Retina (tissue), 1 donor: ENCODE results near the gene SEC22C.
A peak's percentile ranks its signal among the peaks of the same experiment; 100 is the strongest.
"Not testable (repeated sequence)": the region's sequence is repeated elsewhere in the genome, so short reads cannot be mapped to it uniquely, and the experiment has no call there.

Source experiments
- DNase-seq: peaks from one replicate; pipeline ENCODE4 v3.0.0-alpha.2; 2016

Gene SEC22C

DNA sequence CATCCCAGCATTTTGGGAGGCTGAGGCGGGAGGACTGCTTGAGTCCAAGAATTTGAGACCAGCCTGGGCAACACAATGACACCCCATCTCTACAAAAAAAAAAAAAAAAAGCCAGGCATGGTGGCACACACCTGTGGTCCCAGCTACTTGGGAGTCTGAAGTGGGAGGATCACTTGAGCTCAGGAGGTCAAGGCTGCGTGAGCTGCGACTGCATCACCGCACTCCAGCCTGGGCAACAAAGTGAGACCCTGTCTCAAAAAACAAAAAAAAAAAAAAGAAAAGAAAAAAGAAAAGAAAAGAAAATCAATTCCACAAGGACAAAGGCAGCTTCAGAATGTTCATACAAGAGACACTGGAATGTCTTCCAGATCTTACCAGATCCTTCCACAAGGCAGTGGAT is 2.4 kb downstream of the SEC22C start:
- DNase-seq = not testable (repeated sequence)

DNA sequence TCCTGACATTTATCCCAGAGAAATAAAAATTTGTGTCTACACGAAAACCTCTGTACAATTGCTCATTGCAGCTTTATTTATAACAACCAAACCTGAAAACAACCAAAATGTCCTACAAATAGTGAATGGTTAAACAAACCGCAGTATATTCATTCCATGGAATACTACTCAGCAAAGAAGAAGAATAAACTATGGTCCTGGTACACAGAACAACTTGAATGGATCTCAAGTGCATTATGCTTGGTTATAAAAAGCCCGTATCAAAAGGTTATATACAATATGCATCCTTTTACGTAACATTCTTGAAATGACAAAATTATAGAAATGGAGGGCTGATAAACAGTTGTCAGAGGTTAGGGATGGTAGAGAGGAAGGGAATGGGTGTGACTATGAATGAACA is 3.7 kb downstream of the SEC22C start:
- DNase-seq = no peak

DNA sequence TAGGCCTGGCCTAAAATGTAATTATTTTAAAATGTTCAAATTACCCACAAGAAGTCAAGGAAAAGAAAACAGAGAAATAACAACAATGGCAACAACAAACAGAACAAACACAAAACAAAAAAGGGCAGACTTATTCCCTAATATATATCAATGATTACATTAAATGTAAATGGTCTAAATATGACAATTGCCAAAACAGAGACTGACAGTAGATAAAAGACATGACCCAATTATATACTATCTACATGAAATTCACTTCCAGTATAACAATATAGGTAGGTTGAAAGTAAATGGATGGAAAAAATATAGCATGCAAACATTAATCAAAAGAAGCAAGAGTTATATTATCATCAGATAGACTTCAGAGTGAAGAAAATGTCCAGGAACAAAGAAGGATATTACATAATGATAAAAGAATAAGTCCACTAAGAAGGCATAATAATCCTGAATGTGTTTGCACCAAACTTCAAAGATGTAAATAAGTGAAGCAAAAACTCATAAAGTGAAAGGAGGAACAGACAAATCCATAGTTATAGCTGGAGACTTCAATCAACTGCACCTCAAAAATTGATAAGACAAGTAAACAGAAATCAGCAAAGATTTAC is 6.5 kb downstream of the SEC22C start:
- DNase-seq = no peak

DNA sequence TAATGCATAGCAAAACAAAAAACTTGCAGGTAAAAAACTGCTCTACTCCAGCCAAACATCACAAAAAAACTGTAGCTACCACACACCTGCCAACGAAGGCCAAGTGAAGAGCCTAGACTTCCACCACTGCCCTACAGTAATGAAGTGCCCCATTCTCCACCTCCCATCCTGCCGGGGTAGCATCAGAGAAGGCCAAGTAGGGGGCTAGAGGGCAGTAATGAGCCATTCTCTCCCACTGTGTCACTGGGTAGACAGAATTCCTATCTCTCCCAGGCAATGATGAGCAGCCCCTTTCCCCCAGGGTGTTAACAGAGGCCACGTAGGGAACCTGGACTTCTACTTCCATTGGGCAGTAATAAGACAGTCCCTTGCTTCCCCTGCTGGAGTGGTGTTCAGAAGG is 9.5 kb downstream of the SEC22C start:
- no peak for DNase-seq

DNA sequence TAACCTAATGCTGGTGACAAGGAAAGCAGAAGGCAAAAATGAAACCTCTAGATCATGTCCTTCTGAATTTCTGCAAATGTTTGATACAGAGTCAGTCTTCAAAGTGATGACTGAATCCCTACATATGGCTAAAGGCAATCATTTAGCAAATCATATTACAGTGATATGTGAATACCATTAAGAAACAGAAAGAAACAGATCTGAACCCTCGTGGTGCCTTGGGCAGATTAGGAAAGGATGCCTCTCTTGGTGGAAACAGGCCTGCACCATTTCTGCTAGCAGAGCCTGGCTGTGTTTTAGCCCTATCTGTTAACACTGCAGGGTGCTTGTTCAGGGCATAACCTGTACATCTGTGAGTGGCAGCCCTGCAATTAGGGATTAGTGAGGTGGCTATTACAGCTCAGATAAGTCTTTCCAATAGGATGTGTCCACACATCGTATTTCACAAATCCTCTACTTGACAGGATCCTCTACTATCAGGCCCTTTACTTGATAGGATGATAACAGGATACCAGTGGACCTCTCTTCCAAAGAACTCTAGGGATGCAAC is 12.1 kb downstream of the SEC22C start:
- no peak for DNase-seq

DNA sequence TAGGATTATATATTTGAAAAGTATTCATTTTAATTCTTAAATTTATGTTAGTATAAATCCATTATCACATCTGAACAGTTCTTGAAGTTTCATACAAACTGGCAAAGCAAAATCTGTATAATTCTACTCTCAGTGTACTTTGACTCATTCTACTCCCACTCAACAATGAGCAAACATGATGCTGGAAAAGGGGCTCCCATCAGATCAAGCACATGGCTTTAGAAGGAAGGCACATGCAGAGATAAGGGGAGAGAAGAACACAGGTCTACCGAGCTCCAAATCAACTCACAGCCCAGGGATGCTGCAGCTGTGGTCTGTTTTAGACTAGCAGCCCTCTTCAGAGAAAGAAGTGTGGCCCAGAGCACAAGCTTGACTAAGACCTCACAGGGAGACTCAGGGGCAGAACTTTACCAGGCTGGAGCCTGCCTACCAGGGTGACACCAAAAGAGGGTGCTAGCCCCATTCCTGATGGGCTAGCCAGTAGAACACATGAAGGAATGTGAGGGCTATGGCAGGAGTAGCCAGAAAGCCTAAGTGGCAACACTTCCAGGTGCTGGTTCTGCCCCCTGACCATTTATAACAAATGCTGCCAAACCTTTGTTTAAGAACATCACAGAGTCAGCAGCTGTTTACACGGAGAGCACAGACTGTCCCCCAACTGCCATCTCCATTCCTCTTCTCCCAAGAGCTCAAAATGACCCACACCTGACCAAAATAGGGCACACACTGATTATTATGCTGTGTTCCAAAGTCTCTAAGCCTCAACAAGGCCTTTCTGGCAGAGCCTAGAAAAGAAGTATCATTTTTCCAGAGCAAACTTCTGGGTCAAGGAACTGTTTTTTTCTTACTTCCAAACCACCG is 19.5 kb downstream of the SEC22C start:
- no peak for DNase-seq

DNA sequence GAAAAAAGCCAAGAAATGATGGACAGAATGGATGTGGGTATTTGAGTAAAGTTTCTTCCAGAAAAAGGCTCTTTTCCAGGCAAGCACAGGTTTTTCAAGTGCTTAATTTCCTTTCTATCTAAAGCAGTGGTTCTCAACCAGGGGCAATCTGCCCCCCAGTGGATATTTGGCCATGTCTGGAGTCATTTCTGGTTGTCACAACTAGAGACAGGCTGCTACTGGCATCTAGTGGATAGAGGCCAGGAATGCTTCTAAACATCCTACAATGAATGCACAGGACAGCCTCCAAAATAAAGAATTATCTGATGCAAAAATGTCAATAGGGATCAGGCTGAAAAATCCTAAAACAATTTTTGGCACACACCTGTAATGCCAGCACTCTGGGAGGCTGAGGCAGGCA is 23.9 kb downstream of the SEC22C start:
- DNase-seq = no peak

GRCh38 chr3:42556817-42557216 is 24.9 kb downstream of the SEC22C start:
- DNase-seq = not testable (repeated sequence)

GRCh38 chr3:42556089-42556632 is 25.6 kb downstream of the SEC22C start:
- DNase-seq = no peak

- no peak for DNase-seq
Measured at GRCh38 chr3:42552830-42553229, 28.9 kb downstream of the SEC22C start.

DNA sequence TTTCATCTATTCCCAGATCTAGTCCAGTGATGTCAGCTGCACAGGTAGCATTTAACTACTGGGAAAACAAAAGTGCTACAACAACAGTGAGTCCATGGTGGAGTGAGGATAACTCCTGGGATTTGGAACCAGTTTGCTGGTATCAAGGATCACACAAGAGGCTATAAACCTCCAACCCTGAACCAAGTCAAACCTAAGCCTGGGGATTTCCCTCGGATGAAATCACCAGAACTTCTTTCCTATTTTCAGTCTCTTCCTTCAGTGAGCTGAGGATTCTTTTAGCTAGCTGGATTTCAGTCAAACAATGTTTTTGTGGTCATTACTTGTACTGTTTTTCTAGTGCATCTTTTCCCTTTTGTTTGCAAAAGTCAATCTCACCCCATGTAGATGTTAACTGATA is 31.5 kb downstream of the SEC22C start:
- no peak for DNase-seq

DNA sequence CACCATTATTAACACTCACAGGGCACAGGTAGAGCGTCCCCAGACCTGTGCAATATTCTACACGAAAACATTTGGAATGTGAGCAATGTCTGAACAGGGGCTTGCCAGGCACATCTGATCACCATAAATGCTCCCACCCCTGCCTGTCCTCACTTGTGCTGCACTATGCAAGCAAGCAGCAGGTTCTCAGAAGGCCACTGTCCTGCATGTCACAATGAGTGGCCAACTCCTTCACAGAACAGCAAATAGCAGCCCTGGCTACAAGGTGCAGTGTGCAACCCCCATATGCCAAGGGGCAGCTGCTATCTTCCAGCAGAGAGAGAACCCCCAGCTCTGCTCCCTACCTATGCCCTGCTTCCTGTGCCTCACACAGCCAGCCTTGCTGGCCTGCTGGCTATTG is 32.6 kb downstream of the SEC22C start:
- DNase-seq = no peak

DNA sequence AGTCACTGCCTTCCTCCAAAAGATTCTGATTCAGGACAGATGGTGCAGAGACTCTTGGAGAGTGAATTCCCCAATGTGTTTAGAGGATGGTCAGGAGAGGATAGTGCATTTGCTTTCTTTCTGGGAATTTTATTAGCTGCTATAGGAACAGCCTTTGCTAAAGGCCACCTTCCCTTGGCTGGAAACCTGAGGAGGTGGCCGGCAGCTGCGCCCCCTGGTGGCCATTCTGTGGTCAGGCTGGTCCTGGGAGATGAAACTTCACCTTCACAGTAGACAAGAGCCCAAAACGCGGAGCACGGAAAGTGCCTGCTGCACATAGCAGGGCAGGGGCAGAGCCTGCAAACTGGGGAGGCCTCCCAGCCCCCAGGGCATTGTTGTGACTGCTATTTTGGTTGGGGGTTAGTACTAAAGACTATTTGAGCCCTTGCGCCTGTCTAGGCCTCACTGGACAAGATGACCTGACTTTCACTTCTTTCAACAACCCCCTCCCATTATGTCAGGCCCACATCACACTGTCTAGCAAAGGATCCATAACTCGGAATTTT is 34.3 kb downstream of the SEC22C start:
- peak; percentile 72 for DNase-seq

GRCh38 chr3:42546691-42547213 is 35.0 kb downstream of the SEC22C start:
- DNase-seq = no peak

GRCh38 chr3:42545284-42545900 is 36.4 kb downstream of the SEC22C start:
- no peak for DNase-seq

GRCh38 chr3:42544492-42545283 is 37.1 kb downstream of the SEC22C start:
- DNase-seq = no peak

GRCh38 chr3:42541079-42541478 is 40.7 kb downstream of the SEC22C start:
- DNase-seq = no peak

DNA sequence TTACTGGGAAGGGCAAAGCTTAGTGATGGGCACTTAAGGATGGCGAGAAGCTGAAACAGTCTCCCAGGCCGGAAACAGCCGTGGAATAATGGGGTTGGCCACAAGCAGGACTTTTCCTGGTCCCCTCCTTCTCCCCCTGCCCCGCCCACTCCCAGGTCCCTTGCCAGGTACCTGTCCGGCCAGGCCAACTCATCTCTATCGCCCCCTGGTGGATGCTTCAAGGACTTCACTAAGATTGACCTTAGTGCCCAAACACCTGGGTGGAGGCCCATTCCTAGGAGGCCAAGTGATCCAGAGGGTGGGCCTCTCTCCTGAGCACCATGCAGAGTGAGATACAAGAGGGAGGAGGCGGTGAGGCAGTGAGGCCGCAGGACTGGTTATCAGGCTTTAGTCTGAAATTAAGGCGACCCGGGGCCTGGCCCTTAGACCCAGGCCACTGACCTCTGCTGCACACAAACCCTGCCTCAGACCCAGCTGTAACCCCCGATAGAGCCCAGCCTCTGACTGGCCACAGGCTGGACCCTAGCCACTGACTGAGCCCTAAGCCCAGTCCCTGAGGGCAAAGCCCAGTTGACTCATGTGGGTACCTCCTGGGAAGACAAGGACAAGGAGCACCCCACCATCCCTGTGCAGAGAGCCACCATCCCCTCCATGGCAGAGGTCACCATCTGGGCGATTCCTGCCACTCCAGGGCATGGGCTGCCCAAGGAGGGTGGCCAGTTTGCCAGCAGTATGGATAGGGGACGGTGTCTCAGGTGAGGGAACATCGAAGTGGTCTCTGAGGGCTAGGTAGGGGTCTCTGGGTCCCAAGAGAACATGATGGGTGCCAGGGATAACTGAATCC is 41.7 kb downstream of the SEC22C start:
- DNase-seq = peak; percentile 32

DNA sequence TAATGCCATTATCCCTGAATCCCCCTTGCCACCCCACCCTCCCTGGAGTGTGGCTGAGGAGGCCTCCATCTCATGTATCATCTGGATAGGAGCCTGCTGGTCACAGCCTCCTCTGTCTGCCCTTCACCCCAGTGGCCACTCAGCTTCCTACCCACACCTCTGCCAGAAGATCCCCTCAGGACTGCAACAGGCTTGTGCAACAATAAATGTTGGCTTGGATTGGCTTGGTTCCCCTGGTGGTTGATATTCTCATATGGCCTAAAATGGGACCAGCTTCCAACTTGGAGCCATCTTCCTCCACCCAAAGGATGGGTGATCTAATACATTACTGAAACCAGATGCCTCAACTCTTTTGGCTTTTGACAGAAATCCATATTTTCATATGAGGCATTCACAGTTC is 44.4 kb downstream of the SEC22C start:
- no peak for DNase-seq

- DNase-seq = no peak
Measured at GRCh38 chr3:42535981-42536784, 45.6 kb downstream of the SEC22C start.
